ENCODE results near the gene SHROOM2. TPM values are rescaled to one million over a fixed set of nuclear protein-coding genes. Genes with fewer than 3 reads are reported as not detected.

Gene SHROOM2
- total and polyA plus RNA-seq, 7 donors: 0.71 to 3.0 (median 1.8) TPM

DNA sequence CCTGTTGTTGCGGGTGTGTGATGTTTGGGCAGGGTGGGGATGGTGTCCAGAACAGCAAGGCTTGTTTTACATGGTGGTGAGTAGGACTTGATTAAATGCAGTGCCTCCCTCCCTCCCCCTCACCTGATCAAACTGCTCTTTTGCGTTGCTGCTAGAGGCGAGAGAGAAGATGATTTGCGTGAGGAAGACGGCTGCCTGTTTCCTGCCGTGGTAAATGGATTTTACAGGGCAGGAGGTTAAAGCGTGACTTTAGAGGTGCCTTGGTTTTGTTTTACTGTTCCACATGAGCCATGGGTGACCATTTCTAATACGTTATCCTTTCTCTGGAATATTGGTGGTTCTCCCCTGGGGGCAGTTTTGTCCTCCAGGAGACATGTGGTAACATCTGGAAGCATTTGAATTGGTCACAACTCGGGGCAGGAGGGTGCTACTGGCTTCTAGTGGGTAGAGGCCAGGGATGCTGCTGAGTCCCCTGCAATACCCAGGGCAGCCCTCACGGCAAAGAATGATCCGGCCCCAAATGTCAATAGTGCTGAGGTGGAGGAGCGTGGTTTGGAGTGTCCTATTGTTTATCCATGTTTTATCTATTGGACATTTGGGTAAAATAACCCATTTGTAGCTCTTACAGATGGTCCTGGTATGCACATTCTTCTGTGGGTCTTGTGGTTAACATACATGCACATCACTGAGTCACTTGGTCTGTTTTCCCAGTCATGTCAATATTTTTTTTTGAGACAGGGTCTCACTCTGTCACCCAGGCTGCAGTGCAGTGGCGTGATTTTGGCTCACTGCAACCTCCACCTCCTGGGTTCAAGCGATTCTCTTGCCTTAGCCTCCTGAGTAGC, 73.7 kb downstream of the SHROOM2 start:
- intact Hi-C loops (cut with DNase I): no loop called here
- TF ChIP-seq, protein P1, sequence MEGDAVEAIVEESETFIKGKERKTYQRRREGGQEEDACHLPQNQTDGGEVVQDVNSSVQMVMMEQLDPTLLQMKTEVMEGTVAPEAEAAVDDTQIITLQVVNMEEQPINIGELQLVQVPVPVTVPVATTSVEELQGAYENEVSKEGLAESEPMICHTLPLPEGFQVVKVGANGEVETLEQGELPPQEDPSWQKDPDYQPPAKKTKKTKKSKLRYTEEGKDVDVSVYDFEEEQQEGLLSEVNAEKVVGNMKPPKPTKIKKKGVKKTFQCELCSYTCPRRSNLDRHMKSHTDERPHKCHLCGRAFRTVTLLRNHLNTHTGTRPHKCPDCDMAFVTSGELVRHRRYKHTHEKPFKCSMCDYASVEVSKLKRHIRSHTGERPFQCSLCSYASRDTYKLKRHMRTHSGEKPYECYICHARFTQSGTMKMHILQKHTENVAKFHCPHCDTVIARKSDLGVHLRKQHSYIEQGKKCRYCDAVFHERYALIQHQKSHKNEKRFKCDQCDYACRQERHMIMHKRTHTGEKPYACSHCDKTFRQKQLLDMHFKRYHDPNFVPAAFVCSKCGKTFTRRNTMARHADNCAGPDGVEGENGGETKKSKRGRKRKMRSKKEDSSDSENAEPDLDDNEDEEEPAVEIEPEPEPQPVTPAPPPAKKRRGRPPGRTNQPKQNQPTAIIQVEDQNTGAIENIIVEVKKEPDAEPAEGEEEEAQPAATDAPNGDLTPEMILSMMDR (IDR thresholded peaks at IDR 0.05): no peak
- TF ChIP-seq EP300 (IDR thresholded peaks at IDR 0.05) (no peak), POLR2A (IDR thresholded peaks at IDR 0.05) (no peak), POLR2AphosphoS5 (IDR thresholded peaks at IDR 0.05) (no peak)
- 67 to 75% methylated on average over 14 of the region's 14 CpGs for WGBS, 2 donors
- no peak overlapping the region for H3K4me3 ChIP-seq
- peaks cover 0 to 12% (median 0%) of the 10 kb centered on the region in 4 donors for H3K4me1 ChIP-seq
- H3K27ac ChIP-seq: no peak overlapping the region
- no peaks in the 10 kb centered on the region for H3K9me3 ChIP-seq
- no peaks in the 10 kb centered on the region for H3K36me3 ChIP-seq
- H3K27me3 ChIP-seq: no peaks in the 10 kb centered on the region
- DNase-seq: no peak

DNA sequence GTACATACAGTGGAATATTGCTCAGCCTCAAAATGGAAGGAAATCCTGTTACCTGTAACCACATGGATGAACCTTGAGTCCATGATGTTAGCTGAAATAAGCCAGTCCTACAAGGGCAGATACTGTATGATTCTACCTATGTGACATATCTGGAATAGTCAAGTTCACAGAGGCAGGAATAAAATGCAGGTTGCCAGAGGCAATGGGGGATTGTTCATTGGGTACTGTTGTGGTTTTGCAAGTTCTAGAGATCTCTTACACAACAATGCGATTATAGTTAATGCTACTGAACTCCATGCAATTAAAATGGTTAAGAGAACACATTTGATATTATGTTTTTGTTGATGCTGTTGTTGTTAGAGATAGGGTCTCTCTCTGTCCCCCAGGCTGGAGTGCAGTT, 74.6 kb downstream of the SHROOM2 start:
- 93 to 100% methylated on average over 1 of the region's 1 CpG for WGBS, 2 donors
- Histone ChIP-seq H3K27me3 (no peaks in the 10 kb centered on the region), H3K36me3 (no peaks in the 10 kb centered on the region), H3K9me3 (no peaks in the 10 kb centered on the region), H3K27ac (no peak overlapping the region), H3K4me3 (no peak overlapping the region), H3K4me1 (peaks cover 0 to 7% (median 0%) of the 10 kb centered on the region in 4 donors)
- TF ChIP-seq, protein P1 (IDR thresholded peaks at IDR 0.05): no peak
- TF ChIP-seq POLR2AphosphoS5 (IDR thresholded peaks at IDR 0.05): no peak
- no peak for TF ChIP-seq POLR2A (IDR thresholded peaks at IDR 0.05)
- TF ChIP-seq EP300 (IDR thresholded peaks at IDR 0.05): no peak
- DNase-seq: no peak
- intact Hi-C loops (cut with DNase I): no loop called here

DNA sequence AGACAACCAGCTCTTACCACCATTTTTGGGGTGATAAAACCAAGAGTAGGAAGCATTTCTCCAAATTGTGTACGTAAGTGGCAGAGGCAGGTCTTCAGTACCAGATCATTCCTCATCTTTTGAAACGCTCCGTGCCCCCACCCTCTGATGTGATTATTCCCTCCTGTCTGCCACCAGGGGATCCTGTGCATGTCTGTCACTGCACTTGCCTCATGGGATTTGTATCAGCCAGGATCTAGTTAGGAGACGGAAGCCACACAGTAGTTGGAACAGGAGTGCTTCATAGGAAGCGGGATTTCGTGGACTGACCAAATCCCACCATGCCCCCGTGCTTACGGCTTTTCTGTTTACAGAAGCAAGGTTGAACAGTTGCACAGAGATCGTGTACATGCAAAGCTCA, 75.5 kb downstream of the SHROOM2 start:
- Histone ChIP-seq H3K27me3 (no peaks in the 10 kb centered on the region), H3K36me3 (no peaks in the 10 kb centered on the region), H3K9me3 (no peaks in the 10 kb centered on the region), H3K27ac (no peak overlapping the region), H3K4me3 (no peak overlapping the region), H3K4me1 (peaks cover 0 to under 1% (median 0%) of the 10 kb centered on the region in 4 donors)
- intact Hi-C loops (cut with DNase I): no loop called here
- WGBS, 2 donors: 90 to 93% methylated on average over 9 of the region's 9 CpGs
- TF ChIP-seq EP300 (IDR thresholded peaks at IDR 0.05) (no peak), POLR2AphosphoS5 (IDR thresholded peaks at IDR 0.05) (no peak), POLR2A (IDR thresholded peaks at IDR 0.05) (no peak)
- TF ChIP-seq, protein P1 (IDR thresholded peaks at IDR 0.05): no peak
- no peak for DNase-seq

DNA sequence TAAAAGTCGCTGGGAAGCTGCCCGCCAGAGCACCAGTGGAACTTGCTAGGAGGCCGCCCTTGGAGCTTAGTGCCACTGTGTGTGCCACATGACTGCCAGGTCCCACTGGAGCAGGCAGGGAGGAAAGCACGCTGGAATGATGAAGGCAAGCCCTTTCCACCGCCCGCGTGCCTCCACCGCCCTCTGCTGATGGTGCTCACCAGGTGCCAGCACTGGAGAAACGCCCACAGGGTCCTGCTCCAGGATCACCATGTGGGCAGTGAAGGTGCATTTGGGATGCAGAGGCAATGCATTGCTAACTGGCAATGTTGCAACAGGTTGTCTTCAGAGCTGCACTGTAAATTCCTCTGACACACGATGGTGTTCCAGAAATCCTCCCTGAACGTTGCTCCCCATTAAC, 76.3 kb downstream of the SHROOM2 start:
- Histone ChIP-seq H3K4me3 (no peak overlapping the region), H3K4me1 (no peaks in the 10 kb centered on the region), H3K27me3 (no peaks in the 10 kb centered on the region), H3K36me3 (no peaks in the 10 kb centered on the region), H3K27ac (no peak overlapping the region), H3K9me3 (no peaks in the 10 kb centered on the region)
- TF ChIP-seq POLR2AphosphoS5 (IDR thresholded peaks at IDR 0.05) (no peak), POLR2A (IDR thresholded peaks at IDR 0.05) (no peak), EP300 (IDR thresholded peaks at IDR 0.05) (no peak)
- TF ChIP-seq, protein P1 (IDR thresholded peaks at IDR 0.05): no peak
- intact Hi-C loops (cut with DNase I): no loop called here
- WGBS, 2 donors: 93 to 95% methylated on average over 11 of the region's 11 CpGs
- DNase-seq: no peak
